DMS114 treated with DMSO at 0.1 percent for 48 hours (cell line): ENCODE results near the gene MOV10L1.
A peak's percentile ranks its signal among the peaks of the same experiment; 100 is the strongest.
"Not testable (repeated sequence)": the region's sequence is repeated elsewhere in the genome, so short reads cannot be mapped to it uniquely, and the experiment has no call there.

Experiments
- DNase-seq: peaks from one replicate; lab custom pipeline; 2025; ENCODE audit not compliant: unreplicated experiment; lab: John Stamatoyannopoulos, UW

The MOV10L1 gene

DNA sequence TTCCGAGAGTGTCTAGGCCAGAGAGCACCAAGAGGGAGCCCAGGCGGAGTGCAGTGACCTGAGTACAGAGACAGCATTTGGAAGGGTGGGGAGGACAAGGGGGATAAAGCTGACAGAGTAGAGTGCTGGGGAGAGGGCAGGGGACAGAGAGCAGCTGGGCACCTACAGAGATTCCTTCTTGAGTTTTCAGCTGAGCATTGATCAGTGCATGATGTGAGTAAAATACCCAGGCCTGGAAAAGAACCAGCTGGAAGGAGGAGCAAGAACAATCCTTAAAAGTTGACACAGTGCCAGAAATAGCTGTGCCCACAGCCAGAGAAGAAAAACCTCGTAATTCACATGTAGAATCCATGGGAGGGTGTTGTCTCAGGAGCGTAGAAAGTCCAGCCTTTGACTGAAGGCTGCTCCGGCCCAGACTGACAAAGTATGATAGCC, 46.8 kb downstream of the MOV10L1 start:
- DNase-seq, result no peak

- DNase-seq, result not testable (repeated sequence)
Measured at GRCh38 chr22:50137277-50137676, 47.5 kb downstream of the MOV10L1 start.

DNA sequence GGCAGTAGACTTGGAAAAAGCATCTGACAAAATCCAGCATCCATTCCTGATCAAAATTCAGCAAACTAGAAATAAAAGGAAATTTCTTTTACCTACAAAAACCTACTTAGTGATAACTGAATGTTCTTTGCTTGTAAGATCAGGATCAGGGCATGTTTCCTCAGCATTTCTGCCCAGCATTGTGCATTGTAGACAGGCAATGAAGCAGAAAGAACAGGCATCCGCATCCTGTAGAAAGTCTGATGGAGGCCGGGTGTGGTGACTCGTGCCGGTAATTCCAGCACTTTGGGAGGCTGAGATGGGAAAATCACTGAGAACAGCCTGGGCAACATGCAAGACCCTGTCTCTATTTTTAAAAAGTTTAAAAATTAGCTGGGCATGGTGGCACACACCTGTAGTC, 48.2 kb downstream of the MOV10L1 start:
- no peak for DNase-seq

DNA sequence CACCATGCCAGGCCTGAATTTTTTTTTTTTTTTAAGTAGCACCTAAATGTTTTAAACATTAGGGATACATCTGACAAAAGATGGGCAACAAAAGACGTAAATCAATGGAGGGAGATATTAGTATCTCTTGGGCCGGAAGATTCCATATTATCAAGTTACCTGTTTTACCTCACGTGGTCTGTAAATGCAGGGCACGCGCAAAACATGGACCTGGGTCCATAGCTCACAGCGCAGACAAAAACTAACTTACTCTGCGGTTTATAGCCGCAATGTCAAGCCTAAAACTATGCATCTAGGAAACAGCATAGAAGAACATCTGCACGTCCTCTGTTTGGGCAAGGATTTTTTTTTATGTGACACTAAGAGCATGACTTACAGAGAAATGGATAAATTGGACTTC, 49.2 kb downstream of the MOV10L1 start:
- no peak for DNase-seq

GRCh38 chr22:50139843-50140415, 50.1 kb downstream of the MOV10L1 start:
- no peak for DNase-seq

DNA sequence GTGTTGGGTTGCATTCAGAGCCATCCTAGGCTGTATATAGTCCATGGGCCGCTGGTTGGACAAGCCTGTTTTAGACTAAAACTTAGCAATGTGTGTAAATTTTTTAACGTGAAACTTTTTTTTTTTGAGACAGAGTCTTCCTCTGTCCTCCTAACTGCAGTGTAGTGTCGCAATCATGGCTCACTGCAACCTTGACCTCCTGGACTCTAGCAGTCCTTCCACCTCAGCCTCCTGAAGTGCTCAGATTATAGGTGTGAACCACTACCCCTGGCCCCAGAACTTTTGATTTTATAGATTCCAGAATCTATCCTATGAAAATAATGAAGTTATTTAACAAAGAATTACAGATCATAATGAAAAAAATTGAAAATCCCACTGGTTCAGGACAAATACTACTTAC, 50.8 kb downstream of the MOV10L1 start:
- no peak for DNase-seq

DNA sequence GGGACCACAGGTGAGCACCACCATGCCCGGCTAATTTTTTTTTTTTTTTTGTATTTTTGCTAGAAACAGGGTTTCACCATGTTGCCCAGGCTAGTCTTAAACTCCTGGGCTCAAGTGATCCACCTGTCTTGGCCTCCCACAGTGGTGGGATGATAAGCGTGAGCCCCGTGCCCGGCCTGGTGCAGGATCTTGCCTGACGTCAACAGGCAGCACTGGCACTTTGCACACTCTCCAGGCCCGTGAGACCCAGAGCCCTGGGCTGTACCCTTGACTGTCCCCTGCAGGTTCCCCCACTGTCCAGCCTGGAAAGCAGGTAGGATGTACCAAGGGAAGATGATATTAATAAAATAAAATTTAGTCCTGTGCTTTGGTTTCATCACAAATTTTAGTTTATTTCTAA, 51.7 kb downstream of the MOV10L1 start:
- DNase-seq, result no peak

DNA sequence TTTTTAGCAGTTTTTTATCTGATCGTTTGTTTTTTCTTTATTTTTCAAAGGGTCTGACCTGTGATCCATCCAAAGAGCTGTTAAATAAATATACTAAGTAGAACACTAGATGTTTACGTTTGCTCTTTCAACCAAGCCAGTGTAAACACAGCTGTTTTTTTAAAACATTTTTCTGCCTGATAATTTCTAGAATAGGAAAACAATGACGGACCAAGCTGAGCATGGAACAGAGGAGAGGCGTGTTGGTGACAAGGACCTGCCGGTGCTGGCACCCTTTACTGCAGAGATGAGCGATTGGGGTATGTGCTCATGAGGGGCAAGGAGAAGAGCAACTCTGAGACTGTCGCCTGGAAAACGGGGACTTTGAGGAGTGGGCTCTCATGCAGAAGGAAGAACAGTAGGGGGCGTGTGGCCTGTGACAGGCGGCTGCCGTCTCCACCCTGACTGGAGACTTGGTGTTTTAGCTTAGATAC, 52.1 kb downstream of the MOV10L1 start:
- no peak for DNase-seq

DNA sequence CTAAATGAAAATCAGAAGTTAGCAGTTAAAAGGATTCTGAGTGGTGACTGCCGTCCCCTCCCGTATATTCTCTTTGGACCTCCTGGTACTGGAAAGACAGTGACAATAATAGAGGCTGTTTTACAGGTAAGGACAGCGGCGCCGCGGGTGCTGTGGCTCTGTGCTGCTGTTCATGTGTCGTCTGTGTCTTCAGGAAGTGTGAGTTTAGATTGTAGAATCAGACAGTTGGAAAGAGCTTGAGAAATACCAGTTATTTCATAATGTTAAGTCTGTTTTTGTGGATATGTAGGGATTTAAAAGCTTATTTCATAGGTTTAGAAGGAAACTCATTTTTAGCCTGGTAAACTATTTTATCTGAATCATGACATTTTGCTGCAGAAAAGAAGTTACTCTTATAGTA, 53.3 kb downstream of the MOV10L1 start:
- no peak for DNase-seq

DNA sequence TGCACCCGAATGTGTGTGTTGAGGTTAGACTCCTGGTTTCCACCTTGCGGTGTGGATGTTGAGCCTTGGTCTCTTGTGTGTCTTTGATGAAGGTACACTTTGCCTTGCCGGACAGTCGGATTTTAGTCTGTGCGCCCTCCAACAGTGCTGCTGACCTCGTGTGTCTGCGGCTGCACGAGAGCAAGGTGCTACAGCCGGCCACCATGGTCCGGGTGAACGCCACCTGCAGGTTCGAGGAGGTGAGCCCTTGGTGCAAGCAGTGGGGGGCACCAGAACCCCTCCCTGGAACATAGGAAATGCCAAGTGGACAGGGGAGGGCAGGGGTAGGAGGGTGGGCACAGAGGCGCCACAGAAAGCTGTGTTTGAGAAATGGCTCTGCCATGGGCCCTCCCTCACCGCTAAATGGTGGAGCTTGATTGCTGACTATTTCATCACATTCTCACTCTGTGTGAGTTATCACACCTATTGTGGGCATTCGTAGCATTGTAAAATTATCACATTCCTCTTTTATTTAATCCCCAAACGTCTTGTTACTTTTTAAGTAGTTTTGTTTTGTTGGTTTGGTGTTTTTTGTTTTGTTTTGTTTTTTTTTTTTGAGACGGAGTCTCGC, 54.3 kb downstream of the MOV10L1 start:
- no peak for DNase-seq

- DNase-seq, result no peak
Measured at GRCh38 chr22:50145721-50146438, 56.1 kb downstream of the MOV10L1 start.

DNA sequence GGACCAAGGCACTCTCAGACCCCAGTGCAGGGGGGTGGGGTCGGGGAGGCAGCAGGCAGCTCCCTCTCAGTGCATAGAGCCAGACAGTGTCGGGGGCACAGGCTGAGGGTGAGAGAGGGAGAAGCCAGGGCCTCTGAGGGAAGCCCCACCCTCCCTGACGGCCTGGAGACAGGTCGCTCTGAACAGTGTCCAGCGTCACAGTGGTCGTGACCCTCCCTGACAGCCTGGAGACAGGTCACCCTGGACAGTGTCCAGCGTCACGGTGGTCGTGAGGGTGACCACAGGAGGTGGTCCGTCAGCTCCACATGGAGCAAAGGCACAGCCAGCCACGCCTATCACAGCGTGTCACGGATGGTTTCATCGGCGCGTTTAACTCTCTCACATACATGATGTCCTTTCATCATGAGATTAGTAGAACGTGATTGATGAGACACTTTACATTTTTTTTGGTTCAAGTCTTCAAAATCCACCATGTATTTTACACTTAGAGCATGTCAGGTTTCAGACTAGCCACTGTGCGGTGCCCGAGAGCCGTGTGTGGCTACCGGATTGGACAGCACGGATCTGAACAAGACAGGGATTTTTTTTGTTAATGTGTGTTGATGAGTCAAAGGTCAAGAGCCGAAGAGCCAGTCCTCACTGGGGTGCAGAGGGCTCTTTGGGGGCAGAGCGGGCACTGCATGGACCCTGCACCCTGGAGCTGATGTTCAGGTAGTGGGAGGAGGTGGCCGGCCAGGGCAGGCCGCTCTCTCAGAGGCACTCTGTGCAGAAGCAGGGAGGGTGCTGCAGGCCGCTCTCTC, 56.8 kb downstream of the MOV10L1 start:
- DNase-seq, result peak; percentile 64

DNA sequence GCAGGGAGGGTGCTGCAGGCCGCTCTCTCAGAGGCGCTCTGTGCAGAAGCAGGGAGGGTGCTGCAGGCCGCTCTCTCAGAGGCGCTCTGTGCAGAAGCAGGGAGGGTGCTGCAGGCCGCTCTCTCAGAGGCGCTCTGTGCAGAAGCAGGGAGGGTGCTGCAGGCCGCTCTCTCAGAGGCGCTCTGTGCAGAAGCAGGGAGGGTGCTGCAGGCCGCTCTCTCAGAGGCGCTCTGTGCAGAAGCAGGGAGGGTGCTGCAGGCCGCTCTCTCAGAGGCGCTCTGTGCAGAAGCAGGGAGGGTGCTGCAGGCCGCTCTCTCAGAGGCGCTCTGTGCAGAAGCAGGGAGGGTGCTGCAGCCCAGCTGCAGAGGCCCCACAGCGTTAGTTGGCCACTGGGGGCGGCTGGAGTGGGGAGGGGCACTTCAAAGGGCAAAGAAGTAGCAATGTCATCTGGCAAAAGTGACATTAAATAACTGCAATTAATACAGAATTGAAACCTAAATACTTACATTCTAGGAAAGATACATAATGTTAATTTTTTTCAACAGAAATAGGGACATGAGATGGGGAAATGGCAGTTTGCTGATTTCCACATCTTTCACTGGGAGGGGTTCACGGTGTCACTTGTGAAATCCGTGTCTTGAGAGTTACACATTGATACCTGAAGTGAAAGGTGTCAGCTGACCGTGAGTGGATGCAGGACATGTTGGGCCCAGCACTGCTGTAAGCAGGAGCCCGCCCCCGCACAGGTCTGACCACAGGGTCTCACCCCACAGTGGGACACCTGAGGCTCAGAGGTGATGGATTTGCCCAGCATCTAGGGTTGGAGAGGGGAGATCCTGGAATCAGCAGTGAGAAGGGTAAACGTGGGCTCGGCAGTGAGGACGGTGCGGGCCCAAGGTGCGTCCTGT, 57.7 kb downstream of the MOV10L1 start:
- not testable (repeated sequence) for DNase-seq

DNA sequence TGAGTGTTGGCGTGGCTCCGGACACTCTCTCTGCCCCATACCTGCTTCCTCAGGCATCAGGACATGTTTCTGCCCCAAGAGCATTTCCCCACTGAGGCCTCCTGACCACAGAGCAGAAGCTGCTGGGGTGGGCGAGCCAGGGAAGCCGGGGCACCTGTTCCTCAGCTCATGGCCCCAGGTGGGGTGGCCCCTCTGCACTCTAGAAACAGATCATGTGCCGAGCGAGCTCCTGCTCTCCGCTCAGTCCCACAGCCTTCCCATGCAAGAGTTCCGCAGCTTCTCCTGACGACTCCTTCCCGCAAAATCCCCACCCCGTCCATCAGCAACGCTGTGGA, 58.3 kb downstream of the MOV10L1 start:
- no peak for DNase-seq

DNA sequence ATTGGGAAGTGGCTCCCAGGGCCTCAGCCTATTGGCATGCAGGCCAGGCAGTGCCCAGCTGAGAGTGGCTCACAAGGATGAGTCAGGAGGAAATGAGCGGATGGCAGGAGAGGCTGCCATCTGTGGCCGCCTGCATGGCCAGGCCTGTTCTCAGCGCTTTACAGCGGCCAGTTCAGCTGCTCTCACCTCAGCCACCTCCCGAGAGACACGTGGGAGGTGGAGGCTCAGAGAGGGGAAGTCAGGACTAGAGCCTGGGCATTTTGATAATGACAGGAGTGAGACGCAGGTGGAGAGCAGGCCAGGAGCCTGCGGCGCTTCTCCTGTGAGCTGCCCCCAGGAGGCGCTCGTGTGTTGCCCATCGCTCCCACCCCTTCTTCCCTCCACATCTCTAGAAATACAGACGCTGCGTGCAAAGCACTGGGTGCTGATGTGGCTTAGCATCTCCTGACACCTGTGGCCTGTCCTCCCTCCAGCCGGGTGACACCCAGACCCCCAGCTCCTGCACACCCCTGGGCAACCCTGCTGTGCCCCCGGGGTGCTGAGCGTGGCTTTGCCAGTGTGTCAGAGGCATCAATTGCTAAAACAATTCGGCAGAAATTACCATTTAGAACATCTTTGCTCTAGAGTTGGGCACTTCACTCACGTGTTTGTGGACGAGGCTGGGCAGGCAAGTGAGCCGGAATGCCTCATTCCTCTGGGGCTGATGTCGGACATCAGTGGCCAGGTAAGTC, 59.4 kb downstream of the MOV10L1 start:
- peak; percentile 17 for DNase-seq

DNA sequence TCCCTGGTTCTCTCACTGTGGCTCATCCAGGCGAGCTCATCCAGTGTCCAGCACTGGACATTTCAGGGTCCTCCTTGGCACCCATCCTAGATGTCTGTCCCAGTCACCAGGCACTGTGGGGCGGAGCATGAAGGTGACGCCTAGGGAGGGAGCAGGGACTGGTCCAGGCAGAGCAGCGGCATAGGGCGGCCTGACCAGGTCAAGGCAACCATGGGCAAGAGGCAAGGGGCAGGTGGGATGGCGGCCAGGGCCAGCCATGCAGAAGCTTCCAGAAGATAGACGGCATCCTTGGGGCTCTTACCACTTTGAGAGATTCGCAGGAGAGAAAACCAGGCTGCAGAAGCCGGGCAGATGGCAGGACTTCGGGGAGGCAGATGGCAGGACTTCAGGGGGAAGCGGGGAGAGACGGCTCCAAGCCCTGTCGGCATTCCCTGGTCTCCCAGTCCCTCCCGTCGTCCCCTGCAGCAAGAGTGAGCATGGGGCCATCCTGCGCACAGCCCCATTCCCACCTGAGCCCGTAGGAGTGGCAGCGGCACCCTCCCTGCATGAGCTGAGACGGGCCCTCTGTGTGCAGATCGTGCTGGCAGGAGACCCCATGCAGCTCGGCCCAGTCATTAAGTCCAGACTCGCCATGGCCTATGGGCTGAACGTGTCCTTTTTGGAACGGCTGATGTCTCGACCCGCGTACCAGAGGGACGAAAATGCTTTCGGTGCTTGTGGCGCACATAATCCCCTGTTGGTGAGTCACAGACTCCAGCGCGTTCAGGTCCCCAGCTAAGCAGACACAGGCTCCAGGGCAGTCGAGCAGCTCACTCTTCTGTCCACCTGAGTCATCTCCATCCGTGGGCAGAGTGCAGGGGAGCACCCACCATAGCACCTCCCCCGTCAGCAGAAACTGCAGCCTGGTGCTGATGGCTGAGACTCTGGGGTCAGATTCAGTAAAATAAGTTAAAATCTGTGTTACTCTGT, 60.6 kb downstream of the MOV10L1 start:
- DNase-seq, result no peak

DNA sequence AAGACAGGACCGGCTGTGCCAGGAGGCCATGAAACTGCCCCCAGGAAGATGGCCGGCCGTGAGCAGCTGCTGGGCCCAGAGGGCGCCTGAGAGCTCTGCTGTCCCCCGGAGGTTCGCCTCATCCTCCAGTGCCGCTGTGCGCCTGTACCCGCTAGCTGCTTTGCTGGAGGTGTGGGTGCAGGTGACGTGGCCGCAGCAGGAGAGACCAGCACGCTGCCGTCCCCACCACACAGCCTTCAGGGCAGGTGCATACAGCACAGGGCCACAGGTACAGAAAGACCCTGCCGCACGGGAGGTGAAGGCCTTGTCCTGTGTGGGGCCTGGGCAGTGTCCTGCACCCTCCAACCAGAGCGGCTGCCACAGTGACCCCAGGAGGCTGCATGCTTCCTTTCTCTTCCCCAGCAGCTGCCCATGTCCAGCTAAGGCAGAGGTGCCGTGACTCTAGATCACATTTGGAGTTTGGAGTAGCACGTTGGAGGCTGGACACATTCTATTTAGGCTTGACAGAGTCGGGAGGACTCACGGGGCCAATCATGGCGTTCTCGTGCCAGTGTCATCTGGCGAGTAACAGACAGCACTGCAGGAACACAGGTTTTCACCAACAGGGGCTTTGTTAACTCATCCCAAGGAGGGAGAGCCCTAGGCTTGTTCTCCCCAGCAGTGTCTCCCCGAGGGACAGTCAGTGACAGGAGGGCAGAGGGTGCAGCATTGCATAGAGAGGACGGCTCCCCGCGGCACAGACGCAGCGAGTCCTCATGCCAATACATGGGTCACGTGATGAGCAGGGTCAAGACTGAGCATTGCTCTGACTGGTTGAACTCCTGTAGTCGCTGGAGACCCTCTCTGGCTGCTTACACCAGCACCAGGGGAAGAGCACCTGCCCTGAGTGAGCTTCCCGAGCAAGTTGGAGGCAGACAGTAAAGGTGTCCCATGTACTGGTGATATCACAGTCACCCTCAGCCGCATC, 62.0 kb downstream of the MOV10L1 start:
- no peak for DNase-seq
